Neuron (in vitro differentiated cells): ENCODE measurements around the gene DYSF.

Experiments used
- H2AFZ ChIP-seq: one replicate; pipeline ENCODE4 v1.6.1; 2013; ENCODE audit warnings: low read depth, mild to moderate bottlenecking, inconsistent platforms, low read length, moderate library complexity
- H3K27me3 ChIP-seq: one replicate; pipeline ENCODE4 v1.6.1; 2013; ENCODE audit warnings: low read length; ENCODE audit not compliant: insufficient read depth
- H3K36me3 ChIP-seq: one replicate; pipeline ENCODE4 v1.6.1; 2013; ENCODE audit warnings: low read length; ENCODE audit not compliant: insufficient read depth
- H3K4me1 ChIP-seq: one replicate; pipeline ENCODE4 v1.6.1; 2013; ENCODE audit warnings: low read length; ENCODE audit not compliant: insufficient read depth
- H3K4me3 ChIP-seq: 2 replicates; pipeline ENCODE4 v1.5.1; 2013; ENCODE audit warnings: mild to moderate bottlenecking, low read length, moderate library complexity
- H3K9me3 ChIP-seq: one replicate; pipeline ENCODE4 v1.6.1; 2013; ENCODE audit warnings: low read length

DYSF gene

GRCh38 chr2:71734620-71735019, 281.3 kb downstream of the DYSF start:
- Histone ChIP-seq H3K4me1 (no peaks in the 10 kb centered on the region), H3K9me3 (no peaks in the 10 kb centered on the region), H3K4me3 (no peak overlapping the region), H3K27me3 (no peaks in the 10 kb centered on the region), H2AFZ (no peak overlapping the region), H3K36me3 (no peaks in the 10 kb centered on the region)

GRCh38 chr2:71735676-71736075, 282.3 kb downstream of the DYSF start:
- no peak overlapping the region for H2AFZ ChIP-seq

More at GRCh38 chr2:71735676-71736075, 282.3 kb downstream of the DYSF start:
- Histone ChIP-seq H3K4me3 (no peak overlapping the region), H3K27me3 (no peaks in the 10 kb centered on the region), H3K9me3 (no peaks in the 10 kb centered on the region), H3K4me1 (no peaks in the 10 kb centered on the region), H3K36me3 (no peaks in the 10 kb centered on the region)
